Activated T-cell treated with anti-CD3 and anti-CD28 coated beads, Interleukin-2, amount 50 U/mL, for 1 hour (primary cell): ENCODE measurements around the gene RAB37.

Experiments
- DNase-seq: peaks from one replicate; pipeline ENCODE4 v3.0.0-alpha.2; 2020

RAB37 gene

GRCh38 chr17:74728702-74729075, 8.4 kb upstream of the RAB37 start:
- DNase-seq: no peak

GRCh38 chr17:74729368-74729767, 7.7 kb upstream of the RAB37 start:
- DNase-seq: no peak

GRCh38 chr17:74729866-74730265, 7.2 kb upstream of the RAB37 start:
- DNase-seq: no peak

- DNase-seq: peak; percentile 54
These were observed 6.3 kb upstream of the RAB37 start for GRCh38 chr17:74730491-74731346.

- no peak for DNase-seq
These were observed 5.8 kb upstream of the RAB37 start for GRCh38 chr17:74731347-74731605.

GRCh38 chr17:74732042-74732867, 4.8 kb upstream of the RAB37 start:
- no peak for DNase-seq

- DNase-seq: no peak
These were observed 3.5 kb upstream of the RAB37 start for GRCh38 chr17:74733365-74734122.

GRCh38 chr17:74734256-74734655, 2.8 kb upstream of the RAB37 start:
- DNase-seq: no peak

- peak; percentile 64 for DNase-seq
These were observed 419 bp downstream of the RAB37 start for GRCh38 chr17:74737299-74738050.

- DNase-seq: peak; percentile 70
These were observed 1.3 kb downstream of the RAB37 start for GRCh38 chr17:74738051-74738996.

- DNase-seq: peak; percentile 30
These were observed 2.3 kb downstream of the RAB37 start for GRCh38 chr17:74739227-74739831.

GRCh38 chr17:74740173-74740572, 3.1 kb downstream of the RAB37 start:
- DNase-seq: peak; percentile 15

- peak; percentile 14 for DNase-seq
These were observed 3.8 kb downstream of the RAB37 start for GRCh38 chr17:74740641-74741387.

- DNase-seq: peak; percentile 52
These were observed 5.1 kb downstream of the RAB37 start for GRCh38 chr17:74742153-74742515.

- peak; percentile 21 for DNase-seq
These were observed 6.0 kb downstream of the RAB37 start for GRCh38 chr17:74742978-74743545.

GRCh38 chr17:74743755-74744154, 6.7 kb downstream of the RAB37 start:
- no peak for DNase-seq

GRCh38 chr17:74744349-74744713, 7.3 kb downstream of the RAB37 start:
- DNase-seq: no peak

GRCh38 chr17:74744714-74745547, 7.9 kb downstream of the RAB37 start:
- peak; percentile 93 for DNase-seq

GRCh38 chr17:74745548-74746177, 8.6 kb downstream of the RAB37 start:
- peak; percentile 18 for DNase-seq
